HG03066 (cell line): ENCODE results near the gene RAPGEF3.

Experiments
- ATAC-seq: cut with Tn5 transposase; IDR thresholded peaks from one replicate; pipeline ENCODE4 v1.9.1; 2021; ENCODE audit warnings: low read depth; ENCODE audit not compliant: unreplicated experiment

RAPGEF3 gene

GRCh38 chr12:47757840-47758583 lies 668 bp downstream of the RAPGEF3 start:
- no peak for ATAC-seq

- ATAC-seq, result no peak
Measured at GRCh38 chr12:47757364-47757839, 1.3 kb downstream of the RAPGEF3 start.

- peak; percentile 68 for ATAC-seq
Measured at GRCh38 chr12:47755655-47756562, 2.8 kb downstream of the RAPGEF3 start.

- ATAC-seq, result no peak
Measured at GRCh38 chr12:47754881-47755280, 3.8 kb downstream of the RAPGEF3 start.

- ATAC-seq, result no peak
Measured at GRCh38 chr12:47754126-47754525, 4.6 kb downstream of the RAPGEF3 start.

- ATAC-seq, result no peak
Measured at GRCh38 chr12:47753021-47754001, 5.4 kb downstream of the RAPGEF3 start.

GRCh38 chr12:47752552-47752951 lies 6.1 kb downstream of the RAPGEF3 start:
- no peak for ATAC-seq

GRCh38 chr12:47752121-47752520 lies 6.6 kb downstream of the RAPGEF3 start:
- ATAC-seq, result no peak

- no peak for ATAC-seq
Measured at GRCh38 chr12:47751561-47751960, 7.1 kb downstream of the RAPGEF3 start.

GRCh38 chr12:47750916-47751470 lies 7.7 kb downstream of the RAPGEF3 start:
- no peak for ATAC-seq

- ATAC-seq, result no peak
Measured at GRCh38 chr12:47750229-47750798, 8.4 kb downstream of the RAPGEF3 start.

GRCh38 chr12:47748899-47749298 lies 9.8 kb downstream of the RAPGEF3 start:
- ATAC-seq, result no peak

- no peak for ATAC-seq
Measured at GRCh38 chr12:47748507-47748828, 10.2 kb downstream of the RAPGEF3 start.

- no peak for ATAC-seq
Measured at GRCh38 chr12:47747596-47748506, 10.8 kb downstream of the RAPGEF3 start.

GRCh38 chr12:47747126-47747525 lies 11.6 kb downstream of the RAPGEF3 start:
- ATAC-seq, result no peak

- ATAC-seq, result no peak
Measured at GRCh38 chr12:47746523-47746922, 12.2 kb downstream of the RAPGEF3 start.

- no peak for ATAC-seq
Measured at GRCh38 chr12:47746073-47746472, 12.6 kb downstream of the RAPGEF3 start.

- no peak for ATAC-seq
Measured at GRCh38 chr12:47745485-47746041, 13.1 kb downstream of the RAPGEF3 start.
